ENCODE measurements around the gene FLT4.

The FLT4 gene

DNA sequence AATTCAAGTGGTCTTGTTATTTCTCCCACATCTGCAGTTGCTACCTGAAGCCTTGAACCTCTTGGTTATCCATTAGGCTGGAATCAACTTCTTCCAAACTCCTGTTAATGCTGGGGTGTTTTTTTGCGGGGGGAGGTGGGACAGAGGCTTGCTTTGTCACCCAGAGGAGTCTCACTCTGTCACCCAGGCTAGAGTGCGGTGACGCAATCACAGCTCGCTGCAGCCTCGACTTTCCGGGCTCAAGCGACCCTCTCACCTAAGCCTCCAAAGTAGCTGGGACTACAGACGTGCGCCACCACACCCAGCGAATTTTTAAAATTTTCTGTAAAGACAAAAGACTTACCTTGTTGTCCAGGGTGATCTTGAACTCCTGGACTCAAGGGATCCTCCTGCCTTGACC is 62.5 kb downstream of the FLT4 start:
- DNase-seq, result no peak

DNA sequence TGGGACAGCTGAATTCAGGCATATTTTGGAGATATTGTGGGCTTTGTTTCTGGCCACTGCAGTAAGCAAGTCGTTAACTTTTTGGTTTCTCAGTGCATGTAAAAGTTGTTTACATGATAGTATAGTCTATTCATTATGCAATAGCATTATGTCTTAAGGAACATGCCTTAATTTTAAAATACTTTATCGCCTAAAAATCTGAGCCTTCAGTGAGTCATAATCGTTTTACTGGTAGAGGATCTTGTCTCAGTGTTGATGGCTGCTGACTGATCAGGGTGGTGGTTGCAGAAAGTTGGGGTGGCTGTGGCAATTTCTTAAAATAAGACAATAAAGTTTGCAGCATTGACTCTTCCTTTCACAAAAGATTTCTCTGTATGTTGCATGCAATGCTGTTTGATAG is 63.2 kb downstream of the FLT4 start:
- no peak for DNase-seq

DNA sequence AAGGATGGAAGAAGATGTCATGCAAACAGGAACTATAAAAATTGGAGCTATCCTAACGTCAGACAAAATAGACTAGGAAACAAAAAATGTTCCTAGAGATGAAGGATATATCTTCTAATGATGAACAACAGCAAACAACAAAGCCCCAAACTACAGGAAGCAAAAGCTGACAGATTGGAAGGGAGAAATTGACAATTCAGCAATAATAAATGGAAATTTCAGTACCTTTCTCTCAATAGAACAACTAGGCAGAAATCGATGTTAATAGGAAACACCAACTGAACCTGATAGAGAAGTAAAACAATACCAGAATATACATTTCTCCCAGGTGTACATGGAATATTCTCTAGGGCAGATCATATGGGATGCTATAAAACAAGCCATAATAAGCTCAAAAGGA is 65.7 kb downstream of the FLT4 start:
- DNase-seq, result no peak

DNA sequence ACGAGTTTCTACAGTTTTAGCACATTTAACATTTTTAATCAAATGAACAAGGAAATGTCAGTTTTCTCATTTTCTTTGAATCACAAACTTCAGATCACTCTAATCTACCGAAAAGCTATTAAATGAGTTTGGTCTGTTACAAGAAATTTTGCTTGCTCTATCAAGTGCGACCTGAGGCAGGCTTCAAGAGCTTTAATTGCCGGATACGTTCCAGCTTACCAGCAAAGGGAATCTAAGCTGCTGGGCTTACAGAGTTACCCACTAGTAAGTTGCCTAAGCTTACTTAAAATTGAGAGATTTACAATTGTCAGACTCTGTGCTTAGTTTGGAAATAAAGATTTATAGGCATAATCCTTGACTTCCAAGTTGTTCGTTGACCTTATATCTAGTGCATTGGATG is 68.7 kb downstream of the FLT4 start:
- DNase-seq, result no peak

DNA sequence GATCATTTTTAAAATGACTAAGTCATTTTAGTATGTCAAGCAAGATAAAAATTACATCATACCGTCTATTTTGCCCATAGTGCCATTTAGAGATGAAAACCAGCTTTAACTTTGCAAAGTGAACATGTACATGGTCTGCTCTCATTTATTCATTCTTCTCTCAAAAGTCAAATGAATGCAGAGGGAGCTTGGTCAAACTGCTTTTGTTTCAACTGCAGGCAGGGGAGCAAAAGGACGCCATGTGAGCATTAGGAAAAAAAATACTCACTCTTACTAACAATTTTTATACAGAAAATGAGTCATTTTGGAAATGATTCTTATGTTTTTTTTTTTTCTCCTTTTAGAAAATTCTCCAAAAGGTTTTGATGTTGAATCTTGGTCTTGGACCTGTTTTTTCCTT is 73.8 kb downstream of the FLT4 start:
- no peak for DNase-seq

DNA sequence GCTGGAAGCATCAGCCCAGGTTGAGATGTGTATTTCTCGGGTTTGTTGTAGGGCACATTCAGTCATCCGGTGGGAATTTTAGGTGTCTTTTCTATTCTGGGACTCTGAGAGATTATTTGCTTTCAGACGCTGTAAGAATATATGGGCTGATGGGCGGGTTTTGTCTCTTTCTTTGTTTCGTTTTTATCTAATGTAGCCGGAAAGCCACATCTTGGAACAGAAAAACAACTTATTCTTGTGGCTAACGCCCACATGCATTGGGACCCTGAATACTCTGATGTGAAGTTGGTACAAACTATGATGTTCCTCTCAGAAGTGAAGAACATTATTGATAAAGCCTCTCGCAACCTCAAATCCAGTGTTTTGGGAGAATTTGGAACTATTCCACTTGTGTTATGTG is 80.5 kb downstream of the FLT4 start:
- DNase-seq, result no peak

DNA sequence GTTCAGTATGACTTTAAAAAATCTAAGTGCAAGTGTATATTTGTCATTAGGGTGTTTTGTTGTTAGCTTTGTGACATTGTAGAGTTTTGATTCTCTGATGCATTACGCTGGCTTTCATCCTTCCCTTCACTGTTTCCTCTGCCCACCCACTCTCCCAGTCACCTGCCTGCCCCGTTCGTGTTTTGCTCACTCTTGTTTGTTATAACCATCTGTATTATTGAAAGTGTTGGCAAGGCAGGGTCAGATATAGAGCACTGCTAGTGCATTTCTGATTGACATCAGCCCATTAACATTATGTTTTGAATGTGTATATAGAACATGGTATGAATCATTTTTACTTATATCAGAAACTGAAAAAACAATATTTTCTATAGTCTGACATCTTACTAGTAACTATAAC is 85.4 kb downstream of the FLT4 start:
- DNase-seq, result no peak

DNA sequence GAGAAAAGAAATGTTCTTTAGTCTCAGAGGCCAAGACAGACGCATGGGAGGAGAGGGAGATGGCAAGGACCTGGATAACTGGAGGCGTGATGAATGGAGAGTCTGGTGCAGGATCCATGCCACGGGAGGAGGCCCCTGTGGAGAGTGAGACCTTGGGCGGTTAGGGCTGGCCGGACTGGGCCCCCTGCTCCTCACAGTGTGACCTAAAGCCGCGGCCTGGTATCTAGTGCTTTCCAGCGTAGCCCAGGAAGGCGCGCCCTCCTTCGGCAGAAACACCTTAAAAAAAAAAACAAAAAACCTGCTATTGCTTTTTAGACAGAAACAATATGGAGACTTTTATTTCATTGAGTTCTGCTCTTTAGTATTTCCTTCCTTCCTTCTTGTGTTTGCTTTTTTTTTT is 91.2 kb downstream of the FLT4 start:
- DNase-seq, result no peak

DNA sequence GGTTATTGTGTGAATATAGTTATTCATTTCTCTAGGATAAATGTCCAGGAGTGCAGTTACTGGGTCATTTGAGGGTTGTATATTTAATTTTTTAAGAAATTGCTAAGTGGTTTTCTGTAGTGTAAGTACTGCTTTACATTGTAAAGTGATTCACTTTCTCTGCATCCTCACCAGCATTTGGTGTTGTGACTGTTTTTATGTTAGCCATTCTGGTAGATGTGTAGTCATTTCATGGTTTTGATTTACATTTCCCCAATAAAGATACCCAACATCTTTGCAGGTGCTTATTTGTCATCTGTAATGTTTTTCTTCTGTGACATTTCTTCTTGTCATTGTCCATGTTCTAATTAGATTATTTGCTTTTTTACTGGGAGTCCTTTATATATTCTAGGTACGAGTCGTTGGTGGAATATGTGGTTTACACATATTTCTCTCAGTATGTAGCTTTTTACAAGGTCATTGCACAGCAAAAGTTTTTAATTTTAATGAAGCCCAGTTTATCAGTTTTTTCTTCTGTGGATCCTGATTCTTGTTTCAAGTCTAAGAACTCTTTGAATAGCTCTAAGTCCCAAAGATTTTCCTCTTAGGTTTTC is 92.1 kb downstream of the FLT4 start:
- DNase-seq, result no peak

DNA sequence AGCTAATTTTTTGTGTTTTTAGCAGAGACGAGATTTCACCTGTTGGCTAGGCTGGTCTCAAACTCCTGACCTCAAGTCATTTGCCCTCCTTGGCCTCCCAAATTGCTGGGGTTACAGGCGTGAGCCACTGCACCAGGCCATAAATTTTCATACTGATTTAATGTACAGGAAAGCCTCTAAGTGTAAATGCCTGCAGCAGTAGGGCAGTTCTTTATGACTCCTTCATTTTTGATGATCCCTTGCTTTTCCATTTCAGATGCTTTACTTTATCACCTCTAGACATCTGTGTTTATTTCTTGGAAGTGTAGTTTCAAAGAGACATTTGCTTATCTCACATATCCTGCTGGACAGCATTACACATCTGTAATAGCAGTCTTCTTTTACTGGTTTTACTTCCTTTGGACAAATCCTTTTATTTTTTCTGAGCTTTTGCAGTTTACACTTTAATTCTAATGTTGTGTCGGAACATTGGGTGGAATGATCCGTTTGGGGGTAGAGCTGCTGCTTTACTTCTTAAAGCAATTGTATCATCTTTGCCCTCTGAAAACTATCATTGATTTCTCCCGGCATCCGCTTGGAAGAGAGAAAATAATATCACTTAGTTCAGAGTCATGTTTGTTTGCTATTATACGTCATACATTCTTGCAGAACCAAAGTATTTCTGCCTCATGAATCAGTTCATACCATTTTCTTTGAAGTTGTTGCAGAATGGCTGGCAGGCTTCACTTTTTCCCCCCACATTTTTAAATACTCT is 94.1 kb downstream of the FLT4 start:
- DNase-seq, result no peak

DNA sequence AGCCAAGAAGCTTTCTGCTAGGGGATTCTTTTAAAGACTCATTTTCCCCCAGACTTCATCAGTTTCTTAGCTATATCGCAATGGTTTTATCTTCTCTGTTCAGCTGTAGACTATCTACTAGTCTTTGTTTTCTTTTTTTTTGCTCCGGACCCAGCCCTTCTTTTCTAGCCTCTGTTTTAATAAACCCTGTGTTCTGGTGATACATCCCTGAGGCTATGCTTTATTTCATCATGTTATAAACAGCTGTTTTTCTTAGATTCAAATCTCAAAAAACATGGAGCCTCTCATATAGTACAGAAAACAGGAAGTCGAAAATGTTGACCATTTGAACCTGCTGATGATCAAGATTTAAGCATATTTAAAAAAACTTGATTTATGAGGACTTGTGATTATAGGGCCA is 95.9 kb downstream of the FLT4 start:
- no peak for DNase-seq

All from activated CD4-positive, alpha-beta T cell treated with anti-CD3 and anti-CD28 coated beads, Interleukin-2, amount 50 U/mL, for 4 hours (primary cell).